Esophagus muscularis mucosa (tissue), 4 donors: ENCODE data around the gene KCNH4. TPM values are rescaled to one million over a fixed set of nuclear protein-coding genes. Genes with fewer than 3 reads are reported as not detected.

ENCODE experiments used
- DNase-seq: peaks from one replicate; pipeline ENCODE4 v3.0.0-alpha.2; 2017; ENCODE audit errors: extremely low spot score
- H3K27ac ChIP-seq, 4 donors: fragments of 200-600 bp; sonication (generic); replicated peaks in 1 of 4; 1 replicate in 3 of 4; 2 replicates in 1 of 4; pipeline ENCODE4 v1.5.1; 2016 to 2019; ENCODE audit warnings: mild to moderate bottlenecking in 1 of 4
- H3K27me3 ChIP-seq, 4 donors: fragments of 200-600 bp; sonication (generic); one replicate each; pipeline versions ENCODE4 v1.5.1 to v1.6.0; 2016 to 2019
- H3K36me3 ChIP-seq, 4 donors: fragments of 200-600 bp; sonication (generic); one replicate each; pipeline ENCODE4 v1.5.1; 2016 to 2019
- H3K4me1 ChIP-seq, 4 donors: fragments of 200-600 bp; sonication (generic); one replicate each; pipeline ENCODE4 v1.5.1; 2016 to 2019
- H3K4me3 ChIP-seq, 4 donors: fragments of 200-600 bp; sonication (generic); 1 replicate in 2 of 4; 2 replicates in 2 of 4; pipeline ENCODE4 v1.5.1; 2016 to 2019; ENCODE audit warnings: mild to moderate bottlenecking in 4 of 4, moderate library complexity in 1 of 4
- H3K9me3 ChIP-seq, 4 donors: fragments of 200-600 bp; sonication (generic); 1 replicate in 3 of 4; 2 replicates in 1 of 4; pipeline ENCODE4 v1.5.1; 2016 to 2019
- CTCF ChIP-seq, 3 experiments: fragments of 200-600 bp in 2 of 3; fragments of 450-650 bp in 1 of 3; sonication (generic) in 2 of 3; IDR thresholded peaks; one replicate each; pipeline ENCODE4 v1.5.1; 2017 to 2019; ENCODE audit warnings: antibody characterized with exemption in 3 of 3, mild to moderate bottlenecking in 2 of 3, moderate library complexity in 1 of 3
- EP300 ChIP-seq: sonication (generic); formaldehyde crosslinking; IDR thresholded peaks from one replicate; pipeline ENCODE4 v1.6.1; 2017; ENCODE audit warnings: antibody characterized with exemption
- POLR2A ChIP-seq: fragments of 450-650 bp; IDR thresholded peaks from one replicate; pipeline ENCODE4 v1.6.1; 2017; ENCODE audit warnings: antibody characterized with exemption, moderate library complexity, mild to moderate bottlenecking, low read depth
- POLR2AphosphoS5 ChIP-seq, 2 donors: sonication (generic); formaldehyde crosslinking; IDR thresholded peaks; one replicate each; pipeline ENCODE4 v1.6.1; 2017; ENCODE audit warnings: antibody characterized with exemption in 2 of 2
- WGBS: methylation state at CpG from one replicate; pipeline ENCODE4 v1.1.5; 2018; 5-methylcytosine and 5-hydroxymethylcytosine counted together
- intact Hi-C: fragments of 100-400 bp; cut with DNase I; formaldehyde crosslinking; loops from one replicate; pipeline ENCODE4 v1.15.1; 2023
- total RNA-seq, 4 donors: library from RNA; depleted of rRNA; stranded (reverse); fragments of >200 nt; gene quantifications; one replicate each; pipeline versions ENCODE4 v1.1.0 to v1.2.1, GENCODE V29; 2016

Gene KCNH4
- total RNA-seq = under 1 TPM; 0.17 to 0.42 (median 0.26) TPM

GRCh38 chr17:42180922-42181850, at the start of gene KCNH4:
Gene KCNH4 (minus strand): TSS chr17:42181142. CDS start chr17:42180945, 197 bp downstream.
- H3K36me3 ChIP-seq = no peaks in the 10 kb centered on the region
- no peak within 1 kb of the TSS for H3K27ac ChIP-seq
- intact Hi-C loops = no loop called here
- DNase-seq = no peak
- TF ChIP-seq POLR2AphosphoS5 (IDR thresholded peaks at IDR 0.05) (peak in 1 of 2 donors; percentile 31), CTCF (IDR thresholded peaks at IDR 0.05) (peak; percentile 23 to 43 (median 41)), EP300 (no peak), POLR2A (no peak)
- H3K4me1 ChIP-seq = peaks cover 31 to 42% (median 36%) of the 10 kb centered on the region in 4 donors
- H3K4me3 ChIP-seq = peak within 1 kb of the TSS; percentile 43 to 55 (median 48)
- no peaks in the 10 kb centered on the region for H3K9me3 ChIP-seq
- 6% methylated on average over 39 of the region's 60 CpGs for WGBS
- H3K27me3 ChIP-seq = peaks cover 0 to 46% (median 19%) of the 10 kb centered on the region in 4 donors

GRCh38 chr17:42230225-42230624, 49.3 kb upstream of the KCNH4 start:
- peaks cover 28 to 41% (median 37%) of the 10 kb centered on the region in 4 donors for H3K4me1 ChIP-seq
- H3K27ac ChIP-seq = no peak overlapping the region
- peaks cover 0 to 33% (median 11%) of the 10 kb centered on the region in 4 donors for H3K36me3 ChIP-seq
- 84% methylated on average over 5 of the region's 5 CpGs for whole genome bisulfite sequencing
- no peaks in the 10 kb centered on the region for H3K9me3 ChIP-seq
- H3K27me3 ChIP-seq = no peaks in the 10 kb centered on the region
- no peak overlapping the region for H3K4me3 ChIP-seq
- DNase-seq = no peak
- intact Hi-C loops = no loop called here
- no peak for TF ChIP-seq EP300

- Histone ChIP-seq H3K4me1 (peaks cover 18 to 21% (median 19%) of the 10 kb centered on the region in 4 donors), H3K4me3 (no peak overlapping the region), H3K36me3 (peaks cover 11 to 54% (median 30%) of the 10 kb centered on the region in 4 donors), H3K27ac (peak overlapping the region in 3 of 4 donors; percentile 9 to 38 (median 14)), H3K27me3 (no peaks in the 10 kb centered on the region), H3K9me3 (no peaks in the 10 kb centered on the region)
- 63% methylated on average over 11 of the region's 11 CpGs for WGBS
- no peak for DNase-seq
- TF ChIP-seq EP300 = no peak
- no peak for TF ChIP-seq POLR2AphosphoS5 (IDR thresholded peaks at IDR 0.05)
- no peak for TF ChIP-seq POLR2A
- no peak for TF ChIP-seq CTCF (IDR thresholded peaks at IDR 0.05)
- intact Hi-C loops = no loop called here
These were observed 47.1 kb upstream of the KCNH4 start for GRCh38 chr17:42227849-42228700.

GRCh38 chr17:42225646-42226045, 44.7 kb upstream of the KCNH4 start:
- H3K4me3 ChIP-seq = no peak overlapping the region
- H3K4me1 ChIP-seq = peaks cover 18 to 20% (median 18%) of the 10 kb centered on the region in 4 donors
- no peak for TF ChIP-seq EP300
- no peak for TF ChIP-seq CTCF (IDR thresholded peaks at IDR 0.05)
- TF ChIP-seq POLR2A = no peak
- TF ChIP-seq POLR2AphosphoS5 (IDR thresholded peaks at IDR 0.05) = no peak
- no peaks in the 10 kb centered on the region for H3K27me3 ChIP-seq
- WGBS = 73% methylated on average over 5 of the region's 5 CpGs
- H3K9me3 ChIP-seq = no peaks in the 10 kb centered on the region
- intact Hi-C loops = no loop called here
- peaks cover 29 to 77% (median 53%) of the 10 kb centered on the region in 4 donors for H3K36me3 ChIP-seq
- no peak for DNase-seq
- H3K27ac ChIP-seq = no peak overlapping the region
